Activated CD4-positive, alpha-beta T cell treated with anti-CD3 and anti-CD28 coated beads, Interleukin-2, amount 50 U/mL, for 4 hours (primary cell): ENCODE measurements around the gene OSGIN1.

ENCODE experiments used
- DNase-seq, 2 experiments: peaks; one replicate each; pipeline ENCODE4 v3.0.0-alpha.2; 2020

The OSGIN1 gene

DNA sequence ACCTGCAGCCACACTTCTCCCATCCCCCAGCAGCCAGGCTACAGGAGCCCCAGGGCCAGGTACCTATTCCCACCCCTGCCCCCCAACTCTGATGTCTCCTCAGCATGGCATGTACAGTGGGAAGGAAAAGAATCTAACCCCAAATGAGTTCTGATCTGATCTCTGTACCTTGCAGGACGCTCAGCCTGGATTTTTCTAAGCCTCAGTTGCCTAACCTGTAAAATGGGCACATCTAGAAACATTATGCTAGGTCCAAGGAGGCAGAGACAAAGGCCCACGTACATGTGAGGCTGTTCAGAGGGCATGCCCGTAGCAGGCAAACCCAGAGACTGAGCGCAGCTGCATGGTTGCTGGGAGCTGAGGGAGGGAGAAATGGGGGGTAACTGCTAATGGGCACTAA, 54.5 kb downstream of the OSGIN1 start:
- DNase-seq = no peak

DNA sequence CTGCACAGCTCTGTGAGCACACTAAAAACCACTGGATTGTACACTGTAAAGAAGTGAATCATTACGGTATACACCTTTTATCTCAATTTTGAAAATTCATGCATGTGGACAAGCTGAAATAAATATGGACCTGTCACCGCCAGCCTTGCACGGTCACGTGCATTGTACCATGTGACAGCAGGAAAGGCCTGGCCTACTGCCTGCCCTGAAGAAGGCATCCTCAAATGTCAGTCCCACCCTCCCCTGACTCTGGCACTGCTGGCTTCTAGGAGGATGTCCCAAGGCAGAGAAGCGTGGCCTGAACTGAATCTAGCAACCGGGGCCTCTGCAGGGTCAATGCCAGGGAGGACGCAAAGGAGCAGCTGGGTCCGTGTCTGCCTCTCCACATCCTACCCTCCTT, 54.9 kb downstream of the OSGIN1 start:
- DNase-seq = no peak

GRCh38 chr16:84009282-84009681, 56.2 kb downstream of the OSGIN1 start:
- no peak for DNase-seq

- DNase-seq = peak; percentile 10 to 12
These were observed 60.9 kb downstream of the OSGIN1 start for GRCh38 chr16:84013787-84014569.

- DNase-seq = no peak
These were observed 61.7 kb downstream of the OSGIN1 start for GRCh38 chr16:84014570-84015327.

DNA sequence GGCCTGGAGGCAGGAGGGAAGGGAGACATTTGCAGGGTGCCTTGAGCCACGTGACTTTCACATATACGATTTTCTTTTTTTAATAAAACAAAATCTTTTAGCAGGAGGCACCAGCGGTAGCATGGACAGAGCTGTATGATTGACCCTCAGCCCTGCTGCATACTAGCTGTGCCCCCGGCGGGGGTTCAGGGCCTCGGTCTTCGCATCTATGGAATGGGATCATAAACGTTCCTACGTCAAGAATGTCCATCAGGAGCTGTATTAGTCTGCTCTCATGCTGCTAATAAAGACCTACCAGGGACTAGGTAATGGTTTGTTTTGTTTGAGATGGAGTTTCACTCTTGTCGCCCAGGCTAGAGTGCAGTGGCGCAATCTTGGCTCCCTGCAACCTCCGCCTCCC, 62.4 kb downstream of the OSGIN1 start:
- no peak for DNase-seq
